Measurements from ENCODE around the gene NPS. TPM values are rescaled to one million over a fixed set of nuclear protein-coding genes. Genes with fewer than 3 reads are reported as not detected.

NPS gene
- polyA plus RNA-seq (2013, experiment 1 of 2; ENCODE audit: insufficient read length), result not detected
- not detected for polyA plus RNA-seq (2013, experiment 2 of 2; ENCODE audit: insufficient read length)

GRCh38 chr10:127549009-127549408, at the start of gene NPS:
Gene NPS, plus strand, starts transcription at chr10:127549309. Its CDS starts 60 bp downstream, at chr10:127549369.
- no peak for DNase-seq

GRCh38 chr10:127500127-127500526, 49.0 kb upstream of the NPS start:
- DNase-seq, result no peak

- no peak for DNase-seq
Observed at GRCh38 chr10:127506094-127506493, 43.0 kb upstream of the NPS start.

- no peak for DNase-seq
Observed at GRCh38 chr10:127522298-127522697, 26.8 kb upstream of the NPS start.

GRCh38 chr10:127523476-127523875, 25.6 kb upstream of the NPS start:
- DNase-seq, result peak; percentile 5

- DNase-seq, result no peak
Observed at GRCh38 chr10:127524229-127524628, 24.9 kb upstream of the NPS start.

- peak; percentile 57 for DNase-seq
Observed at GRCh38 chr10:127524908-127525665, 24.0 kb upstream of the NPS start.

GRCh38 chr10:127525686-127526085, 23.4 kb upstream of the NPS start:
- DNase-seq, result no peak

- DNase-seq, result no peak
Observed at GRCh38 chr10:127526161-127526560, 22.9 kb upstream of the NPS start.

GRCh38 chr10:127527320-127527719, 21.8 kb upstream of the NPS start:
- no peak for DNase-seq

- DNase-seq, result no peak
Observed at GRCh38 chr10:127527891-127528290, 21.2 kb upstream of the NPS start.

- no peak for DNase-seq
Observed at GRCh38 chr10:127532193-127532592, 16.9 kb upstream of the NPS start.

GRCh38 chr10:127532659-127533058, 16.4 kb upstream of the NPS start:
- no peak for DNase-seq

- no peak for DNase-seq
Observed at GRCh38 chr10:127534074-127534473, 15.0 kb upstream of the NPS start.

- DNase-seq, result no peak
Observed at GRCh38 chr10:127534496-127534895, 14.6 kb upstream of the NPS start.

GRCh38 chr10:127535802-127536515, 13.2 kb upstream of the NPS start:
- DNase-seq, result no peak

- no peak for DNase-seq
Observed at GRCh38 chr10:127536972-127537760, 11.9 kb upstream of the NPS start.

- no peak for DNase-seq
Observed at GRCh38 chr10:127537924-127538323, 11.2 kb upstream of the NPS start.

- DNase-seq, result no peak
Observed at GRCh38 chr10:127548022-127548421, 1.1 kb upstream of the NPS start.

GRCh38 chr10:127550861-127551260, 1.8 kb downstream of the NPS start:
- DNase-seq, result no peak

- no peak for DNase-seq
Observed at GRCh38 chr10:127552446-127552845, 3.3 kb downstream of the NPS start.

- DNase-seq, result no peak
Observed at GRCh38 chr10:127553417-127553816, 4.3 kb downstream of the NPS start.

GRCh38 chr10:127556916-127557315, 7.8 kb downstream of the NPS start:
- peak; percentile 29 for DNase-seq

All from fibroblast of skin of back (primary cell).